HG03103 (cell line): ENCODE data around the gene ABCA4.

Source experiments
- ATAC-seq: cut with Tn5 transposase; IDR thresholded peaks from one replicate; pipeline ENCODE4 v1.9.1; 2021; ENCODE audit warnings: low read depth; ENCODE audit not compliant: unreplicated experiment

Gene ABCA4

DNA sequence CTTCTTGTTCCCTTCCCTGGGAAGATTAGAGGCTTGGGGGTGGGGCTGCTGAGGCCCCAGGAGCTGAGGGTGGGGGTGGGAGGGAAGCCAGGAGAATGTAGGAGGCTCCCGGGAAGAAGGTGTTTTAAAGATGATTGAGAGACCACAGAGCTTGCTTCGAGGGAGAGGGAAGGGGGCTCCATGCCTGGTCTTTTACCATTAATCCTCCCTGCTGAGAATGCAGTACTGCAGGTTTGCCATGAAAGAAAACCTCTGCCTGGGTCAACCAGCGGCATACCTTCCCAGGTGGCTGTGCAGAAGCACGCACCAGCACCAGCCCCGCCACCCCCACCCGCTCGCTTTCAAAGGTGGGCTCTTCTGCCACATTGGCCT, 15.4 kb downstream of the ABCA4 start:
- ATAC-seq, result no peak

DNA sequence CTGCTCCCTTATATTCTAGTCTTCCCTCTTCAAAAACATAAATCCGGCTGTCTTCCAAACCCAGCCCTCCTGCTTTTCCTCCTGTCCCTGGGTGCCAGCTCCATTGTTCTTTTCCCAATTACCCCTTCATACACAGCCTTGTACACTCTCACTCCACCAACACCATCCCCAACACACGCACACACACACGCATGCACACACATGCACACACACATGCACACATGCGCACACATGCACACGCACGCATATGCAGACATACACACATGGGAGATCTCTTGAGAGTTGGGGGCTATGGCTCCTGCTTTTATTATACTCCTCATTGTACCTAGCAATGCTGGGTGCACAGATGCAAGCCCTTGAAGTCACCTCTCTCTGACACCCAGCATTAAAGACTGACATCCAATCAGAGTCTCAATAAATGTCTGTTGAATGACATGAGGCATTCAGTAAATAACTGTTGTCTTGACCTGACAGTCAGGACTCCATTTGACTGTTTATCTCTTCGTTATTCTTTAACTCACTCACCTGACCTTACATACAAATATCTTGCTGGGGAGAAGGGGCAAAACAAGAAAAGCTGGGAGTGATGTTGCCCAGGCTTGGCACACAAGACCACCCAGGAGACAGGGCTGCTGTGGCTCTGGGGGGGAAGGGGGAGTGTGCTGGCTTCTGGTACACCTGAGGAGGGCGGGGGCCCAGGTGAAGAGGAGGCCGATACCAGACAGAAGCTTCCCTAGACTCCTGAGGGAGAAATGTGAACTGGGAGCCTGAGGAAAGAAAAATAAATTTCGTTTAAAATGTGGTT, 16.0 kb downstream of the ABCA4 start:
- ATAC-seq, result no peak

GRCh38 chr1:94104127-94104684, 16.7 kb downstream of the ABCA4 start:
- no peak for ATAC-seq

DNA sequence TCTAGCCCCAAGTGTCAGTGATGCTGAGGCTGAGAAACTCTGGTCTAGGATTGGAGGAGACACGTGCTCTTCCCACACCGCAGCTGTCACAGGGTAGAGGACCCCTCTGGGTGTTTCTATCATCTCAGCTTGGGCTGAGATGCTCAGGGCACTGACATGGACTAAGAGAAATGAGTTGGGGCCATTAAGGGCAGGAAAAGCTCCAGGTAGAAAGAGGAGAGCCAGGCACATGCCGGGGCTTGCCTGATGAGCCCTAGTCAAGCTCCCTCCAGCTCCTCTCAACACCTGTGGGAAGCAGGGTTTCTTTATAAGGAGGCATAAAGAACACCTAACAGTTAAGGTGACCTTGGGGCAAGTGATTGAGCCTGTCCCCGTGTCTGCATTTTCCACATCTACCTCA, 17.3 kb downstream of the ABCA4 start:
- no peak for ATAC-seq

DNA sequence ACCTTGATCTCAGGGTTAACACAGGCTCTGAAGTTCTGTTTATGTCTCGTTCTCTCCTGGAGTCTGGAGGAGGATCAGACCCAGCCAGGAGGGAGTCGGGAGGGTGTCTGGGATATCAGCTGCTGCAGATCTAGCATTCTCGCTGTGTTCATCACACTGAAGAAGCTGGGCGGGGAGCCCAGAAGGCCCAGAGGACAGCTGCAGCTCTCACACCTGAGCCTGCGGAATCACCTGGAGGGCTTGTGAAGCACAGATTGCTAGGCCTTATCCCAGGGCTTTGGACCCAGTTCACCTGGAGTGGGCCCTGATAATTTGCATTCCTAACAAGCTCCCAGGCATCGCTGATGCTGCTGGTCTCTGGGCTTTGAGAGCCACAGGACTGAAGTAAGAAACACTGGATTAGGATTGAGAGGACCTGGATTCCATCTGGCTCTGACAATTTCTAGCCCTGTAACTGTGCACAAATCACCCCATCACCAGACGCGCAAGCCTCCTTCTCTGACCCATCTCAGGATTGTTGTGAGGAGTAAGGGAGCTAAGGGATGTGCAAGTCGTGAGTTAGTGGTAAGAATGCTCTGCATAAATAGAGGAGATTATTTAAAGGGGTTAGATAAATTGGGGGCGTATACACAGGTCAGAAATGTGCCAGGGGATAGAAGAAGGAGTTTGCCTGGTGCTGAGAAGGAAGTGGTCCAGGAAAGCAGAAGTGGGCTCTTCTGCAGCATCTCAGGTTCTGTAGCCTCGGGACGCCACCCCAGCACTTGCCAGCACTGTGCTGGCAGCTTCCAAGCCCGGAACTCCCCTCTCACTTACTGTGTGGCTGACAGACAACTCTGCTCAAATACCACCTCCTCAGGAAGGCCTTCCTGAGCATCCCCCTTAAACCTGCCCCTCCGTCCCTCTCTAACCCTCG, 19.1 kb downstream of the ABCA4 start:
- ATAC-seq, result no peak

- ATAC-seq, result no peak
Observed at GRCh38 chr1:94100785-94101612, 19.9 kb downstream of the ABCA4 start.

GRCh38 chr1:94100129-94100784, 20.7 kb downstream of the ABCA4 start:
- no peak for ATAC-seq

- no peak for ATAC-seq
Observed at GRCh38 chr1:94099303-94099702, 21.6 kb downstream of the ABCA4 start.

- ATAC-seq, result no peak
Observed at GRCh38 chr1:94098585-94099111, 22.3 kb downstream of the ABCA4 start.

DNA sequence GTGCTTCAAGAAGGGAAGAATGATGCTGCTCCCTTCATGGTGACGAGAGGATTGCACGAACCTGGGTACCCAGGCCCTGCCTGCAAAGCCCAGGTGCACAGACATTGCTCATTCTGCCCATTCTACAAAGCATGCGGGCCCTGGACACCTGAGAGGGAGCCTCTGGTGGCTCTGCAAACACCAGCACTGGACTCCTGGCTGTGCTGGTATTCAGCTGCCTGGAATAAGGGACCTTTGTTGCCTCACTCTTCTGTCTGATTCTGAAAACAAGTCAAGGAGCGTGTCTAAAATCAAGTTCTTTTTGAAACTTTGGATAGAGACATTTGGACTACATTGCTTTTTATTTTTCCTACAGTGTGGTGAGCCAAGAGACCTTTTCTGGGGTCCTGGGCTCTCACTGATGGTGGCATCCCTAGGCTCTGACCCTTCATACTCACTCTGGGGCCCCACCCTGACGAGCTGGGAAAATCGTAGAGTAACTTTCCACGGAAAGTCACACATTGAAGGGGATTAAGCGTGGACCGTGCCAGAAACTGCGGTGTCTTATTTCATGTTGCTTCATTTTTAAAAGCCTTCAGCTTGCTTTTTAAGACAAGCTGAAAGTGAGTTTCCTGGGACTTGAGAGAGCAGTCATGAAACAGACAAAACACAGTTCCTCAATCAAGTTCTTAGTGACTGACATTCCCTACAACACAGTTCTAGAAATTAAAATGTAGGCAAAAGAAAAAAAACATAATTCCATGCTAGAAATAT, 24.0 kb downstream of the ABCA4 start:
- ATAC-seq, result no peak

DNA sequence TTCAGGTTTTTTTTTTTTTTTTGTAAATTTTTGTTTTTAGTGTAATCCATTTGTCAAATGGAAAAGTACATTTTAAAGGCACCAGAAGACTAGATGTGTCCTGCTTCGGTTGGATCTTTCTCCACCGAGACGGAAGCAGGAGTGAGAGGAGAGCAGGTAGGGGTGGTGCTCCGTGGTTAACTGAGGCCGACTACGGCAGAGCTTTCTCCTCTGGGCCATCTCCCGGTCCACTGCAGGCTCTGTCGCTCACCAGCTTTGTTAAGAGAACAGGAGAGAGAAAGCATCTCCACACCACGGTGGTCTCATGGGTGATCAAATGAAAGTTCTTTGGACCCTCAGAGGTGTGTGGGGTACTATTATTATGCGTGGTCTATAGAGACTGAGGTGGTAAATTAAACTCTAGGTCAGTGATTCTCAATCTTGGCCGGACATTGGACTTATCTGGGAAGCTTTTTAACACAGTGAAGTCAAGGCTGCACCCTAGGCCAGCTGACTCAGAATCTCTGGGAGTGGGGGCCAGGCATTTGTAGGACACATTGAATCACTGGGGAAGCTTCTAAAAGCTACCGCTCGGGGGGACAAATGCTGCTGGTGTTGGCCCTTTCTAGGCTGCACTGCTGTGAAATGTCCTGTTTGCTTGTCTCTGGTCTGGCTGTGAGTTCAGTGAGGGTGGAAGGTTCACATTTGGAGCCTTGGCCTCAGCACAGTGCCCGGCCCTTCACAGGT, 25.0 kb downstream of the ABCA4 start:
- no peak for ATAC-seq

- ATAC-seq, result no peak
Observed at GRCh38 chr1:94095112-94095637, 25.8 kb downstream of the ABCA4 start.

DNA sequence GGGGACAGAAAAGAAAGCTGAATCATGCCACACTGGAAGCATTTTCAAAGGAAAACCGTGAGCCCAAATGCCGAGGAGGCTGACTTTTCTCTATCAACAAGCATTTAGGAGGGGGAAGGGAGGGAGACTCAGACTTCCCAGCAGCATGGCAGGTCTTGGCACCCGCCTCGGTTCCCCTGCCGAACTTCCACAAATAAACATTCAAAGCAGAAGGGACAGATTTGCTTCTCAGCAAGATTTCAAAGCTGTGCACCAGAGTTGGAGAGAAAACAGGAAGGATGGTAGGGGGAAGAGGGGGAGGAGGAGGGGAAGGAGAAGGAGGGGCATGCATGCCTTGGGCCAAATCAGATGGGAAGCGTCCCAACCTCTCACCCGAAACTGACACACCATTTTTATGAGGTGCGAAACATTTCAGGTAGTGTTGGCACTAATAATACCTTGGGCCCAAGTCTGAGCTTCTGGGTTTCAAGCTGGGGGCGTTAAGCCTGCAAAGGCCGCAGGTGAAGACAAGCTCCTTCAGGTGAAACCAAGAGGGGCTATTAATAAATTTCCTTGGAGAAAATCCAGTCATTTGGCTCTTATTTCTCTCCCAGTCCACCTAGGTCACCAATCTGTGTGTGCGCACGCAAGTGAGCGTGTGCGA, 26.4 kb downstream of the ABCA4 start:
- ATAC-seq, result no peak

- no peak for ATAC-seq
Observed at GRCh38 chr1:94093996-94094395, 27.0 kb downstream of the ABCA4 start.

GRCh38 chr1:94093396-94093795, 27.6 kb downstream of the ABCA4 start:
- no peak for ATAC-seq

GRCh38 chr1:94092210-94092613, 28.7 kb downstream of the ABCA4 start:
- ATAC-seq, result no peak

- ATAC-seq, result no peak
Observed at GRCh38 chr1:94090761-94091160, 30.2 kb downstream of the ABCA4 start.

DNA sequence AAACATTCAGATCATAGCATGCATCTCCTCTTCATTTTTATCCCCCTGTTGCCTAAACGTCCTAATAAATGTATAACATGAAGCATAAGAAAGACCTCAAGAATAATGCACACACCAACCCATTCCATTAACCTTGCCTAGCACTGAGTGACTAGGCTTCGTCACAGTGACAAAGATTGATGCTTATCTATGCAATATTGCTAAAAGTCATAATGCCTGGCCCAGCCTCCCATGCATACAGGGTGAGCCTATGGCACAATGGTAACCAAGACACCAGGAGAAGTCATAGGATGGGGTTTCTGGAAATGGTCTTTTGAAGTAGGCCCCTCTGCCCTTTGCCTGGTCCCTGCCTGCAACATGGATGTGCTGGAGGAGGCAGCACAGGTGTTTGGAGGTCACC, 33.8 kb downstream of the ABCA4 start:
- ATAC-seq, result no peak
